GM18502 (cell line): ENCODE results near the gene PKIB.
A peak's percentile ranks its signal among the peaks of the same experiment; 100 is the strongest.
"Not testable (repeated sequence)": the region's sequence is repeated elsewhere in the genome, so short reads cannot be mapped to it uniquely, and the experiment has no call there.

Source experiments
- ATAC-seq: cut with Tn5 transposase; IDR thresholded peaks from one replicate; pipeline ENCODE4 v1.9.1; 2021; ENCODE audit warnings: mild to moderate bottlenecking; ENCODE audit not compliant: unreplicated experiment, poor library complexity

Gene PKIB, protein sequence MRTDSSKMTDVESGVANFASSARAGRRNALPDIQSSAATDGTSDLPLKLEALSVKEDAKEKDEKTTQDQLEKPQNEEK

DNA sequence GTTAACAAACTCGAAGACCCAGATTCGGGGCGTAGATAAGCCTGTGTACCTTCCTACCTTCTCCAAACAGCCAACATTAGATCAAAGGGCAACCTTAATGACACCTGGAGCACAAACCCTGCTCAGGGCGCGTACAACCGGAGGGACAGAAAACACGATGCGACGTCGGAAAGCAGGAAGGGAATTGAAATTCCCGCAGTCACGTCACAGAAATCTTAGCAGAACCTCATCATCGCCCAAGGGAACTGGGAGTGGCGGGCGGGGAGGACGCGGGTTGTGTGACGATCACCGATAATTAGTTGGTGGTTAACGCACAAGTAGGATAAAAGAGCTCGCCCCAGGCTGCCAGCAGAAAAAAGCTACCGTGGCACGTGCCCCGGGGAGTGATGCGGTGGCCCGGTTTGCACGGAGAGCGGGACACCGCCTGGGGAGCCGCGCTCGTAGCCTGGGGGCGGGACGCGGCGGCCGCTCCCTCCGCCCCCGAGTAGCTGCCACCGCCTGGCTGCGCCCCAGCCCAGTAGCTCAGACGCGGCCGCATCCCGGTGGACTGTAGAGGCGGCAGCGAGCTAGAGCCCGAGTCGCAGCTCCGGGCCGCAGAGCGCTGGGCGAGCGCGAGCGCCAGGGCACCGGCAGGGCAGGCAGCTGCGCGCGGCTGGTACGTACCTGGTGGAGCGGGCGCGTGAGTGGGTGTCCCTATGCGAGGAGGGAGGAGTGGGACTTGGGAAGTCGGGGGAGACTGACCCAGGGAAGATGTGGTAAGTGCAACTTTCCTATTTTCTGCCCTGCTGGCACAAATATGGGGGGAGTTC is at the start of gene PKIB:
TSS of gene PKIB (plus strand) at position 525 of the 809 bp plus-strand sequence. CDS start 107,390 bp downstream, outside the sequence.
- peak; percentile 93 for ATAC-seq

DNA sequence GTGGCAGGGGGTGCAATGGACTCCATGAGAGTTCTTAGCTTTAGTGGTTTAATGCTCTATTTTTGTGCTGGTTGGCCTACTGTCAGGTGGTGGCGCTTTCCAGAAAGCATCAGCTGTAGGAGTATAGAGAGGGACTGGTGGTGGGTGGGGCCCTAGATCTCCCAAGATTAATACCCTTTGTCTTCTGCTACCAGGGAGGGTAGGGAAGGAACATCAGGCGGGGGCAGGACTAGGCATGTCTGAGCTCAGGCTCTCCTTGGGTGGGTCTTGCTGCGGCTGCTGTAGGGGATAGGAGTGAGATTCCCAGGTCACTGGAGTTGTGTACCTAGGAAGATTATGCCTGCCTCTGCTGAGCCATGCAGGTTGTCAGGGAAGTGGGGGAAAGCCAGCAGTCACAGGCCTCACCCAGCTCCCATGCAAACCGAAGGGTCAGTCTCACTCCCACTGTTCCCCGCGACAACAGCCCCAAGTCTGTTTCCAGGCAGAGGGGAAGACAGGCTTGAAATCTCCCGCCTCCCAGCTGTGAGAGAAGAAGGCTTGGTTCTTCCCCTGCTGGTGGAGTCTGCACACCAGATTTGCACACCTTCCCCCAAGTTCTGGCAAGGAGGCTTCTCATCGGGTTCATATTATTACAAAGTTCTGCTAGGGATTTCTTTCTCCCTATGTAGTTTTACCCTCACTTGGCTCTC is 46.7 kb upstream of the PKIB start:
- ATAC-seq = no peak

DNA sequence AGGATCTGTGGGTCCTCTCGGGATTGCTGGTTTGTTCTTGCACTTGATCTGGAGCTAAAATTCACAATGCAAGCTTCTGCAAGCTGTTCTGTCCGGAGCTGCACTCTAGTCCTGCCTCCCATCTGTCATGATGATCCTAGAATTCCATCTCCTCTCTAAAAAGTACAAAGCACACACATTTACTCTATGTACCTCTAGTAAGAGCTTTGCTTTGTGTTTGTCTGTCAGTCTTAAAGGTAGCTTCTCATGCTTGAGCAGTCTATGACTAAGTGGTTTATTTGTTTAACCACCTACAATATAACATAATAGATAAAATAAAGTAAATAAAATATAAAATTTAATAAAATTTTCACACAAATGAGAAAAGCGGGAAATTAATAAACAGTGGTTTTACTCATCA is 46.0 kb upstream of the PKIB start:
- no peak for ATAC-seq

DNA sequence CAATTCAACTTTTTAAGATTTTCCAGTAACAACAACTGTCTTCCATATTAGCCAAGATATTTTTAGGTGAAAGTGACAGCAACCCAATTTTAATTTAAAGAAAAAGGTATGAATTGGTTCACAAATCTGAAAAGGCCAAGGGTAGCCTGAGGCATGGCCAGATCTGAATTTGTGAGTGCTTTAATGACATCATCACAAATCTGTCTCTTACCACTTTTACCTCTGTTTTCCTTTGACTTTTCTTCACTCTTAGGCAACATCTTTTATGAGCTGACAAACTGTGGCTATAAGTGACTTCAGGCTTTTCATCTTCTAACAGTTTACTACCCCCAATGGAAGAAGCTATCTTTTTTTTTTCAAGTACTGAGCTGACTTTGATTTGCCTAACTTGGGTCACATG is 44.5 kb upstream of the PKIB start:
- no peak for ATAC-seq

DNA sequence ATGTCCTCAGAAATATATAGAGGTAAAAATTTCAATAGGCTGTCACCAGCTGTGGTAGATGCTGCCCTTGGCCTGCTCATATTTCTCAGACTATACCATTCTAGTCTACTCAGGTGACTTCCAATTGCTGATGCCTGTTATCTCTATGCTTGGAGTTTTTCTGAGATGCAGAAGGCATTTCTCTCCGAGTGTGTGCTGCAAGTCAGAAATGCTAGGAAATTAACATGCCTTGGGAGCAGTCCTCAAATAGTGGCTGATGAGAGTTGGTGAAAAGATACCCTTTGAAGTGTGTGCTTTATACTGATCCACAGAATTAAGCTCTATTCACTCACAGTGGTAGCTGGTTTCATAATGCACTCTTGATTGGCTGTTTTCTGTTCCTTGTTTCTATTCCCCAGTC is 43.2 kb upstream of the PKIB start:
- ATAC-seq = no peak

DNA sequence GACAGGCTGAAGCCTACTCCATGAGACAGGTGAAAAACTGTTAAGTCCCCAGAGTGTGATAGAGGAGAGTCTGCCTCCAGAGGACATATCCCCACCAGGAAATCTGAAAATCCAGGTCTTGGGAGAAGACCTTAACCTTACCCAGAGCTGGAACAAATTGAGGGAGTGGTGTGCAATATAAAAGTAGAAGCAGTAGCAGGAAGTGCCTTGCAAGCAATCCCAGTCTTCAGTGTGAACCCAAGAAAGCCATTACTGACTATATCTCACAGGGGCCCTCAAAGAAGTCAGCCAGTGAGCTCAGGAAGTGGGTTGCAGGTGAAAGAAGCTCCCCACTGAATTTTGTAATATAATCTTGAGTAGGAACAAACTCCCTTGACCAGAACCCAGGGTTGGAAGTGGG is 41.9 kb upstream of the PKIB start:
- ATAC-seq = no peak

DNA sequence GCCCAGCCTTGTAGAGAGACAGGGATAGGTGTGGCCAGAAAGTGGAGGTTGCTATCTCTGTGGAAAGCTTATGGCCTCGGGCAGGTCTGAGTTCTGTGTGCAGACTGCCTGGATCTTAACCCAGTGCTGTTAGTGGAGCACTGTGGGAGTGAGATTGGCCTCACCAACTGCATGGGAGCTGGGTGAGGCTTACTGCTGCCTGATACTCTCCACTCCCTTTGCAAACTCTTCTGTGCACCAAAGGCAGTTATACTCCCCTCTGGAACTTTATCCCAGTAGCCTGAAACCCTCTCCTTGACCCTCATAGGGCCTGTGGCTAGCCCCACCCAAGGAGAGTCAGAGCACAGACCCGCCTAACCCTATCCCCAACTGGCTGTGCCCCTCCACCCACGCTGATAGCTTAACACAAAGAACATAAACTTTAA is 41.4 kb upstream of the PKIB start:
- no peak for ATAC-seq

DNA sequence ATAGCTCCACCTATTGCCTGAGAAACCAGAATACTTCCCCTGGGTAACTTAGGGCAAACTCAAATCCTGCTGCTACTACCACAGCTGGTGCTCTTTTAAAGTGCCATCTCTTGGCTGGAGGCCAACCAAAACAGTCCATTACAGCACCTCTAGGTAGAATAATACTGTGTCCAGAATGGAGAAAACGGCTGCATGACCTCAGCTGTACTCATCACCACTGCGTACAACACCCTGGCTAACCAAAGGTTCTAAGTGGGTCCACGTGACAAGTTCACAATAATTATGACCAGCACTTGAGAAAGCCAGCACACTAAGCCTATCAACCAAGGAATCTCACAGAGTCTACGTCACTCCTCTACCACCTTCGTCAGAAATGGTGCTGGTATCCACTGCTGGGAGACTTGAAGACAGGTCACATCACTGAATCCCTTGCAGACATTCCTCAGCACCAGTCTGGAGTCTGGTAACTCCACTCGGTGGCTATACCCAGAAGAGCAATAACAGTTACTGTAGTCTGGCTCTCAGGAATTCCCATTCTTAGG is 40.9 kb upstream of the PKIB start:
- no peak for ATAC-seq

DNA sequence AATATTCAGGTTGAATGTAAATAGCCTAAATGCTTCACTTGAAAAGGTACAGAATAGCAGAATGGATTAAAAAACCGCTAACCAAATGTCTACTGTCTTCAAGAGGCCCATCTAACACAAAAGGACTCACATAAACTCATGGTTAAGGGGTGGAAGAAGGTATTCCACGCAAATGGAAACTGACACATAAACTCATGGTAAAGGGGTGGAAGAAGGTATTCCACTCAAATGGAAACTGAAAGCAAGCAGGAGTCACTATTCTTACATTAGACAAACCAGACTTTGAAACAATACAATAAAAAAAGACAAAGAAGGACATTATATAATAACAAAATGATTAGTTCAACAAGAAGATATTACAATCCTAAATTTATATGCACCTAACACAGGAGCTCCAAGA is 38.3 kb upstream of the PKIB start:
- peak; percentile 65 for ATAC-seq

DNA sequence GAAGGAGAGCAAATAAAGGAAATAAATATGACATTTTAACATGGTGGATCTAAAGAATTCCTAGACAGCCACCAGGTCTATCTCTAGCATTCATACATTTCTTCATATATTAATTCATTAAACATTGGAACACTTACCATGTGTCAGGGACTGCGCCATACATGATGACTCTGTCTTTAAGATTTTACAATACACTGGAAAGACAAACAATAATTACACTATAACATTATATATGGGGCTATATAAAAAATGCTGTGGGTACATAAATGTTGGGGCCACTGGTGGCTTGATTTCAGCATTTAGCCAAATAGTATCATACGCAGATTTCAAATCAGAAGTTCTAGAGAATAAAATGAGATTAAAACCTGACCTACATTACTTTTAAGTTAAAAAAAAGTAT is 33.3 kb upstream of the PKIB start:
- ATAC-seq = no peak

DNA sequence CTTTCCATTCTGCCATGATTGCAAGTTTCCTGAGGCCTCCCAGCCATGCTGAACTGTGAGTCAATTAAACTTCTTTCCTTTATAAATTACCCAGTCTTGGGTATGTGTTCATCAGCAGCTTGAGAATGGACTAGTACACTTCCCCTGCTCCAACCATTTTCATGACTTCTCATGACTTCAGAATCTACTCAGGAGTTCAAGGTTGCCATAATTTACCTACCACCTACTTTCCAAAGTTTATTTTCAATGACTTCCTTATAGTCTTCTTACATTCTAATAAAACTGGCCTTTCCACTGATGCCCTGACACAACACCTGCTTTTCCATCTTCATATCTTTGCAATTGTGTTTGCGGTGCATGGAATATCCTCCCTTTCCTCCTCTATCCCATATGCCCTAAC is 31.2 kb upstream of the PKIB start:
- no peak for ATAC-seq

DNA sequence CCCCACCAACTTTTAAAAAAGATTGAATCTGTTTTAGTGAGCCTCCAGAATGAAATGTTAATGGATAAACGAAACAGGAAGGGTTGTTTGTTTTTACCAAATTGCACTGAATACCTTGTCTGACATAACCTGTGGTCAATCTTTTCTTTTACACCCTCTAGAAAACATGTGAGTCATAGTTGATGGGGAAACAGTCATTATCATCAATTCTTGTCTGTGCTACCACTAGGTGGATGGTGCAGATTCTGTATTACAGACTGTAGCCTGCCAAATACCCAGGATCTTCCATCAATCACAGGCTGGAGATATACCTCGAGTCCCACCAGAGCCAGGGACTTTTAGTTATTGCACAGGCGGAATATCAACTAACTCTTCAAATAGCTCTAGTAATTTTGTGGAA is 29.5 kb upstream of the PKIB start:
- no peak for ATAC-seq

DNA sequence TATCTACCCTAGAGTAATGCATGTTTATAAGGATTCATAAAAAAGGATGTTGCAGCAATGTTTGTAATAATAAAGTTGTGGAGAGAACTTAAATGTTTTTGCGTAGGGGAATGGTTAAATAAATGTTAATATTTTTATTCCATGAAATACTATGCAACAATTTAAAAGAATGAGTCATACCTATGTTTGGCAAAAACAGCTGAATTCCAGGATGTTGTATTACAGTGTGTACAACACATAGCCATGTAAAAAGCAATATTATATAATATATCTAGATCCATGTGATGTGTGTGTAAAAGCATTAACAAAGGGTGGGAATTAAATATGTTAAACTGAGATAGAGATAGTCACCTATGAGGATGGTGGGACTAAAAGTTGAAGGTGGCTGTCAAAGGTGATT is 21.1 kb upstream of the PKIB start:
- ATAC-seq = no peak

DNA sequence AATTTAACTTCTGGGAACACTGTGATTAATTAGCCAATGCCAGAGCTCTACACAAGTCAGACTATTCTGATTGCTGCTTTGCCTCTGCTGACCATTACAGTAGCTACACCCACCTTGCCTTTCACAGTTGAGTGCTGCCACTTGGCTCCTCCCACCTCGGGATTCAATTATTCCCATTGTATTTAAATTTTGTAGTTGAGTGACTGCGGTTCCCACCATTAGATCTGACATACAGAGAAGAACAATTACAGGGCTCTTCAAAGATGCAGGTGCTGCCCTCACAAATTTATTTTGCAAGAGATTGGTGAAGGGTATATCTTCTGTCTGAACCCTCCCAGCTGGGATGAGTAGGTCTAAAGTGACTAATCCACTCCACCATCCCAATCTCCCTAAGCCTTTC is 11.9 kb upstream of the PKIB start:
- not testable (repeated sequence) for ATAC-seq

DNA sequence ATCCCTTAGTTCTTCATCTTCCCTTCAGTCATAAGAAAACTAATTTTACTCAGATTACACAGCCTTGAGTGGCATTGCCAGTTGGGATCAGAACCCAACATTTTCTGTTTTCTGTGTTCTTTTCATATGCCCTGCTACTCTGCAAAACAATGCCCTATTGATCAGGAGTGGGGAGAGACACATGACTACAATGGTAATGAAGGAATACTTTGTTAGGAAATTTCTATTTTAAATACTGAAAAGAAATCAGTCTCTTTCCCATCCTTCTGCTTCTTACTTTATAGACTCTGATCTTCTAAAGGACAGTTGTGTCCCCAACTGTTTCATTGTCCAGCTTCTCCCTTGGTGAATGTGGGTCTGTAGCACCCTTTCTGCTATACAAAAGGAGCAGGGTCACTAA is 5.5 kb upstream of the PKIB start:
- ATAC-seq = no peak

DNA sequence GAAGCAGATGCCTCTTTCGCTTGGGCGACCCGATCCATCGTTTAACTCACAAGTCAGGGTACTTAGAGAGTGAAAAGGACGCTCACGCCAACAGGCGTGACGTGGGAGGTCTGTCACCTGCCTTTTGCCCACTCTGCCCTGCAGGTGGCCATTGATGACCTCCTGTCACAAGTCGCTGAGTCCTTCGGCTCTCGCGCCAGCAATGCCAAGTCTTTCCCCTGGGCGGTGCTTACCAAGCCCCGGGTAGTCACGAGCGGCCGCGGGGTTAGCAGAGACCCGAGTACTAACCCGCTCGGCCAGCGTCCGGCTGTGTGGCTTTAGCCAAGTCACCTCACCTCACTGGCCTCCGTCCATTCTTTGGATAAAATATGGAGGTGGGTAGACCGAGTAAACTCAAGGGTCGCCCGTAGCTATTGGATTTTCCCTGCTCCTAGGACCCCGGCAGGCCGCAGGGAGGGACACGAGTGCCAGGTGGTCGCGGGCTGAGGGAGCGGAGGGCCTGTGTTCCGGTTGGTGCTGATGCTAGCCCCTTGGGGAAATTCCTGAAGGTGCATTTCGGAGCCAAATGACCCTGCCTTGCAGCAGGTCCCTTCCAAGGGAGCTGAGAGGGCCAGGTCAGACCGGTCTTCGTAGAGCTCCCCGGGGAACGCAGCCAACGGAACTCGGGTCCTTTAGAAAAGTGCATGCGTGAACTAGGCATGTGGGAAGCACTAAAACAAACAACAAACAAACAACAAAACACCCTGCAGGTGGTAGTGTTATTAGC is 668 bp downstream of the PKIB start:
- ATAC-seq = peak; percentile 45

DNA sequence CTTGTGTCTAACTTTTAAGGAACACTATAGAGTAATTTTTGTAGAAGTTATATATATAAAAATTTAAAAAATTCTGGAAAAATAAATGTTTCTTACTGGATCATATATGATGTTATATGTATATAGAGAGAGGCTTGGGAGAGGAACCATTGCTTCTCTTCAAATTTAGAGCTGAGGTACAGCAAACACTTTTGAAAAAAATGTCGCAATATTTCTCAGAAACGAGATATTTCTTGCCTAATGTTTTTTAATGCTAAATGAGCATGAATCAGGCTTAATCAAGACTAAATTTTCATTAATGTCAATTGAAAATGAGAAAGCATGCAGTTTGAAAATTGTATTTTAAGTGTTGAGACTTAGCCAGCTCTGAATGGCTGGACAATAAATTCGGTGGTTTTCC is 2.6 kb downstream of the PKIB start:
- ATAC-seq = no peak

DNA sequence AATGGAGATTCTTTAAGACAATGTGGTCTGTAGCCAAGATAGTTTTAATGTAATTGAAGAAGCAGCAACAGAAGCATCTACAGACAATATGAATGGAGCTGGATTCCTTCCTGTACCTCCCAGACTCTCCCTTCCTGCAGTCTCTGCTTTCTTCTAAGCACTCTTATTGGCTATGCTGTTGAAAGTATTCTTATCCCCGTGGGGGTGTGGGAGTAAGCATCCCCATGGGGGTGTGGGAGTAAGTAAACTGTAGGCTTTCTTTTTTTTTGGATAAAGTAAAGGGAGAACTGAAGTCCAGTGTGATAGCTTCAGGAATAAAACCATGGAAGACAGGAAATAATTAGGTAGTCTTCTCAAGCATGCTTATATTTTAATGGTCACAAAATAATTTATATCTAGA is 4.1 kb downstream of the PKIB start:
- ATAC-seq = no peak

DNA sequence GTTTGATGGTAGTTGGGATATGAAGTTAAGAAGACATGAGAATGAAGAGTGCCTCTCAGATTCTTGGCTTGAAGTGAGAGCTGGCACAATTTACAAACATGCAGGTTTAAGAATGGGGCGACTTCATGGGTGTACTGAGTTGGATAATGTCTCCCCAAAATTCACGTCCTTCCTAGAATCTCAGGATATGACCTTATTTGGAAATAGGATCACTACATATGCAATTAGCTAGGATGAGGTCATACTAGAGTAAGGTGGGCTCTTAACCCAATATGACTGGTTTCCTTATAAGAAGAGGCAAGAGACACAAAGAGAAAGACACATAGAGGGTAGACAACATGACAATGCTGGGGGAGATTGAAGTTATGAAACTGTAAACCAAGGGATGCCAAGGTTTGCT is 5.2 kb downstream of the PKIB start:
- ATAC-seq = no peak

DNA sequence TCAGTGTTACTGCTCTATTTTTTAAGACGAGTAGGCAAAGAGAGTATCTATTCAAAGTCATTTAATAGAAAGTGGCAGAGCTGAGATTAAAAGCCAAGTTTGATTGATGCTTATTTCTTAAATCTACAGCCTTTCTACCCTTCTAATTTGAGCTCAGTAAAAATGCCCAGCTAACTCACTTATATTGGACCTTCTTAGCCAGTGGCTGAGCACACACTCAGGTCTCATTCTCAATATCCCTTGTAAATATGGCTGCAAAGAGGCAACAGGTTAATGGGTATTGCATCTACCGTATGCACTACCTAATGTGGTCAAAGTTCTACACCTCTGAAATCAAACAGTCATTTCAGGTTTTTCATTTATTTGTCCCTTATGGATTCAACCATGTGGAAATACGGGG is 6.7 kb downstream of the PKIB start:
- ATAC-seq = no peak

DNA sequence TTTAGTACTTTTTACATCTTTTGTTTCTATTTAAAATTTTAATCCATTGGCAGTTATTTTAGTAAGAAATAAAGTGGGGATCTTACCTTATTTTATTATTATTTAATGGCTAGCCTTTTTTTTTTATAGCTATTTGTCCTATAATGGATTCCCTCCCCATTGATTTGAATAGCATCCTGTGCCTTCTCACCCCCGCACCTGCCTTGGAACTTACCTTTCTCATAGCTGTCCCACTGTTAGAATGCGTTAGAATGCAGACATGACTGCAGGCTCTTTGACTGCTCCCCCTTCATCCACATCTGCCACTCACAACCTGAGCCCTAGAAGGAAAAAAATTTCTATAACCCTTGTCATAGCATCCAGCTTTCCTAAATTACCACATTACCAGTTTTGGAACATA is 9.1 kb downstream of the PKIB start:
- no peak for ATAC-seq
